ENCODE measurements around the gene YBEY. TPM values are rescaled to one million over a fixed set of nuclear protein-coding genes. Genes with fewer than 3 reads are reported as not detected.
A peak's percentile ranks its signal among the peaks of the same experiment; 100 is the strongest.

The YBEY gene
- total and polyA plus RNA-seq, 9 donors = 10.7 to 27.9 (median 16.4) TPM

DNA sequence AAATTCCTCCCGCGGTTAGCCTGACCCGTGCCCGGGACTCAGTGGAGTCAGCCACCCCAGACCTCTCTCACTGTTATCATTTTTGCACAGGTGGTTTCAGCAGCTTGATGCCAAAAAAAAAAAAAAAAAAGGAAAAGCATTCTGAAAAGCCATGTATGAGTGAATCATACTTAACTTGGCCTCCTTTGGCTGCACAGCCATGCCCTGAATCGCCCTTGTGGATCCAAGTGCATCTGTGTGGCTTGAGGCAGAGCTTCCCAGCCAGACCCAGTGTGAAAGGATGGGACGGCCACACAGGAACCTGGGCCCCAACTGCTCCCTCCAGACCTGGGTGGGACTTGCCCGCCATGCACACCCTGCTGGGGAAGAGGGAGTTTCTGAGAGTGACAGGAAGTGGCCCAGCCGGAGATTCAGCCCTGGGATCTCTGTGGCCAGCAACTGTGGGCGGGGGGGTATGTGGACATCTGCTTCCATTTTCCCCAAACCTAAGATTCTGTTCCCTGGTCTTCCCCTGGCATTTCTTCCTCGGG lies 8.6 kb downstream of the YBEY start:
- TF ChIP-seq, protein P1, sequence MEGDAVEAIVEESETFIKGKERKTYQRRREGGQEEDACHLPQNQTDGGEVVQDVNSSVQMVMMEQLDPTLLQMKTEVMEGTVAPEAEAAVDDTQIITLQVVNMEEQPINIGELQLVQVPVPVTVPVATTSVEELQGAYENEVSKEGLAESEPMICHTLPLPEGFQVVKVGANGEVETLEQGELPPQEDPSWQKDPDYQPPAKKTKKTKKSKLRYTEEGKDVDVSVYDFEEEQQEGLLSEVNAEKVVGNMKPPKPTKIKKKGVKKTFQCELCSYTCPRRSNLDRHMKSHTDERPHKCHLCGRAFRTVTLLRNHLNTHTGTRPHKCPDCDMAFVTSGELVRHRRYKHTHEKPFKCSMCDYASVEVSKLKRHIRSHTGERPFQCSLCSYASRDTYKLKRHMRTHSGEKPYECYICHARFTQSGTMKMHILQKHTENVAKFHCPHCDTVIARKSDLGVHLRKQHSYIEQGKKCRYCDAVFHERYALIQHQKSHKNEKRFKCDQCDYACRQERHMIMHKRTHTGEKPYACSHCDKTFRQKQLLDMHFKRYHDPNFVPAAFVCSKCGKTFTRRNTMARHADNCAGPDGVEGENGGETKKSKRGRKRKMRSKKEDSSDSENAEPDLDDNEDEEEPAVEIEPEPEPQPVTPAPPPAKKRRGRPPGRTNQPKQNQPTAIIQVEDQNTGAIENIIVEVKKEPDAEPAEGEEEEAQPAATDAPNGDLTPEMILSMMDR (IDR thresholded peaks at IDR 0.05) = no peak
- no peak for TF ChIP-seq EP300 (IDR thresholded peaks at IDR 0.05)
- Histone ChIP-seq H3K27me3 (no peaks in the 10 kb centered on the region), H3K27ac (no peak overlapping the region), H3K4me3 (no peak overlapping the region), H3K9me3 (no peaks in the 10 kb centered on the region), H3K4me1 (ENCODE audit: insufficient read depth) (peaks cover 8% of the 10 kb centered on the region), H3K36me3 (no peaks in the 10 kb centered on the region)
- WGBS, 3 donors = 43 to 56% (median 54%) methylated on average over 10 of the region's 10 CpGs
- no peak for DNase-seq
- intact Hi-C loops (cut with DNase I) = no loop called here

DNA sequence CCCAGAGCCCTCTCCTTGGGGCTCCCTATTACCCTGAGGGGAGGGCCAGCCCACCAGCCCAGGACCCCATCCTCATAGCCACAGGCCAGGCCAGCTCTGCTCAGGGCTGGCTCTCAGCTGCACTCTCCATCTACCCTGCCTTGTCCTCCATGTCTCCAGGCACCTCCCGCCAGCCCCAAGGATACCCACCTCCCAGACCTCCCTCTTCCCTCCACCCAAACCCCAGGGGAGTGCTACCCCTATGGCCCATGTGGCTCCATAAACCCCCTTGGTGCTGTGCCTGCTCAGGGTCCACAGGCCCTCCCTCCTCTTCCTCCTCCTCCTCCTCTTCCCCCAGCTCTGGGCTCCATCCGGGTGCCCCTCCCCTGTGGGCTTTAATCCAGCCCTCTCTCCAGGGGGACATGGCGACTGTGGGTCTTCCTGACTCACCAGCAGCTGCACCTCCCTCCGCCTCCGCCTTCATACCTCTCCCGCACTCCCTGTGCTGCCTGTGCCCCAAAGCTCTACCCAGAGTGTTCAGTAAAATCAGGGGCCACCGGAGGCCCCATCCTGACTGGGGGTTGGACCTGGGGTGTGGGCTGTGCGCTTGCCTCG lies 9.1 kb downstream of the YBEY start:
- peaks cover 8% of the 10 kb centered on the region for H3K4me1 ChIP-seq (ENCODE audit: insufficient read depth)

DNA sequence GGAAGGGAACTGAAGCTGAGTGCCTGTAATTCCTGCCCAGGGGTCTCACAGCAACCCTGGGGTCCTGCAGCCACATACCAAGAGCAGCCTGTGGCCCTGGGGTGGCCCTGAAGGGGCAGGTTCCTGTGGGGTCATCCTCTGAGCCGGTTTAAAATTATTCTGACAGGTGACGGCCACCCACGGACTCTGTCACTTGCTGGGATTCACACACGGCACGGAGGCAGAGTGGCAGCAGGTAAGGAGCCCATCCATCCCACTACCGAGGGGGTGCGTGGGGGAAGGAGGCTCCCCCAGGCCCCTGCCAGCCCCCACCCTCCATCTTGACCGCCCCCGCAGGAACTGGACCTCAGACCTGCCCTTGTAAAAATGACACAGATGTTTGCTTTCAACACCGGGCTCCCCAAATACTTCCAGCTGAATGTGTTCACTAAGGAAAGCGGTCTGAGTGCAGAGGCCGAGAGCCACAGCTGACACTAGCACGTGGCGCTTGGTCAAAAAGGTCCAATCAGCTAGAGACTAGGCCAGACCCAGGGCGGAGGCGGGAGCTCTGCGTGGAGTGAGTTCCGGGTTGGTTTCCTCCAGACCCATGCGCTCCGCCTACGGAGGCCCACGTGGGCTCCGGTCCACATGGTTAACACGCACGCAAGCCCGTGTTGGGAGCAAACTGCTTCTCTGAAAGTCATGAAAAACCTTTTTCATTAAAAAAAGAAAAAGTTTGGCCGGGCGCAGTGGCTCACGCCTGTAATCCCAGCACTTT lies 10.0 kb downstream of the YBEY start:
- no peaks in the 10 kb centered on the region for H3K27me3 ChIP-seq
- intact Hi-C loops (cut with DNase I) = no loop called here
- peak; percentile 73 to 85 (median 82) for DNase-seq
- H3K4me1 ChIP-seq (ENCODE audit: insufficient read depth) = peaks cover 8% of the 10 kb centered on the region
- peak overlapping the region in 1 of 2 donors; percentile 61 for H3K27ac ChIP-seq
- no peak overlapping the region for H3K4me3 ChIP-seq
- 13 to 35% (median 30%) methylated on average over 28 to 29 of the region's 29 CpGs for WGBS, 3 donors
- no peak for TF ChIP-seq POLR2A (IDR thresholded peaks at IDR 0.05)
- no peak for TF ChIP-seq EP300 (IDR thresholded peaks at IDR 0.05)
- no peaks in the 10 kb centered on the region for H3K9me3 ChIP-seq
- H3K36me3 ChIP-seq = no peaks in the 10 kb centered on the region

More for the DNA sequence above, 9.1 kb downstream of the YBEY start:
- Histone ChIP-seq H3K27me3 (no peaks in the 10 kb centered on the region), H3K27ac (peak overlapping the region in 1 of 2 donors; percentile 61), H3K36me3 (no peaks in the 10 kb centered on the region), H3K9me3 (no peaks in the 10 kb centered on the region), H3K4me3 (no peak overlapping the region)
- WGBS, 3 donors = 53 to 62% (median 53%) methylated on average over 8 to 9 of the region's 9 CpGs
- TF ChIP-seq EP300 (IDR thresholded peaks at IDR 0.05) (no peak), POLR2A (IDR thresholded peaks at IDR 0.05) (no peak)
- TF ChIP-seq, protein P1 (IDR thresholded peaks at IDR 0.05) = no peak
- no peak for DNase-seq
- intact Hi-C loops (cut with DNase I) = no loop called here

DNA sequence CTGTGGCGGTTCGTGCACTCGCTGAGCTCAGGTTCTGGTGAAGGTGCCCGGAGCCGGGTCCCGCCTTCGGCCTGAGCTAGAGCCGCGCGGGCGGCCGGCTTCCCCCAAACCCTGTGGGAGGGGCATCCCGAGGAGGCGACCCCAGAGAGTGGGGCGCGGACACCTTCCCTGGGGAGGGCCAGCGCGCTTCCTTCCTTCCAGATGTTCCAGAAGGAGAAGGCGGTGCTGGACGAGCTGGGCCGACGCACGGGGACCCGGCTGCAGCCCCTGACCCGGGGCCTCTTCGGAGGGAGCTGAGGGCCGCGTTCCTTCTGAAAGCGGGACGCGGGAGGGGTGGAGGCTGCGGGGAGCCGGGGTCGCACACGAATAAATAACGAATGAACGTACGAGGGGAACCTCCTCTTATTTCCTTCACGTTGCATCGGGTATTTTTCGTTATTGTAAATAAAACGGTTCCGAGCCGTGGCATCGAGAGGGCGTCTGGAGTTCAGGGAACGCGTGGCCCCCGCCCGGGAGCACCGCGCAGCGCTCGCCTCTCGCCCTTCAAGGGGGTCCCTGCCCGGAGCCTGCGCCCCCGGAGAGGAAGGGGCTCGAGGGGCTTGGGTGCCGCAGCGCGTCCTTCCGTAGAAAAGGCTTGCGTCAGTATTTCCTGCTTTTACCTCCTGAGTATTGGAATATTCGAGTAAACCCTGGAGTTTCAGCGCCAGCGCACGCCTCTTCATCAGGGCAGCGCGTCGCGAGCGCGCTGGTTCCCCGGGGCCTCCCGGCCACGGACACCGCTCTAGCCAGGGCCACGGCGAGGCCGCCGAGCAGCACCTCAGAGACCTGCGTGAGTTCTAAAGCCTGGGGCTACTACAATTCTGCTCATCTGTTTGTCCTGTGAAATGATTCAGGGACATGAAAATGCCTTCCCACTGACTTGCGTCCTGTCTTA lies 11.5 kb downstream of the YBEY start:
- H3K27me3 ChIP-seq = no peaks in the 10 kb centered on the region
- WGBS, 3 donors = 3 to 5% (median 4%) methylated on average over 74 to 84 of the region's 84 CpGs
- no peaks in the 10 kb centered on the region for H3K36me3 ChIP-seq
- TF ChIP-seq, protein P1 (IDR thresholded peaks at IDR 0.05) = no peak
- TF ChIP-seq EP300 (IDR thresholded peaks at IDR 0.05) (no peak), POLR2A (IDR thresholded peaks at IDR 0.05) (no peak)
- H3K9me3 ChIP-seq = no peaks in the 10 kb centered on the region
- H3K27ac ChIP-seq = peak overlapping the region; percentile 6 to 26
- intact Hi-C loops (cut with DNase I) = no loop called here
- H3K4me3 ChIP-seq = peak overlapping the region; percentile 23
- H3K4me1 ChIP-seq (ENCODE audit: insufficient read depth) = peaks cover 8% of the 10 kb centered on the region
- DNase-seq = peak in 2 of 5 donors; percentile 43 to 55

Measured in ovary (tissue), 9 donors.